PFSK-1 (cell line): ENCODE results near the gene SSTR3.

Experiments used
- FOXP2 ChIP-seq: optimal IDR thresholded peaks from 2 replicates; pipeline ENCODE3; 2011; ENCODE audit warnings: borderline replicate concordance, control low read depth, inconsistent platforms; ENCODE audit not compliant: insufficient read depth; ENCODE audit errors: extremely low read length, extremely low read depth
- POLR2AphosphoS5 ChIP-seq: IDR thresholded peaks from 2 replicates; pipeline ENCODE4 v1.6.1; 2012; ENCODE audit warnings: low read depth, mild to moderate bottlenecking, control low read depth, low read length, moderate library complexity
- SIN3A ChIP-seq: IDR thresholded peaks from 2 replicates; pipeline ENCODE4 v1.6.1; 2012; ENCODE audit warnings: mild to moderate bottlenecking, low read length, moderate library complexity, borderline replicate concordance; ENCODE audit not compliant: insufficient read depth
- TAF1 ChIP-seq: IDR thresholded peaks from 2 replicates; pipeline ENCODE4 v1.6.1; 2012; ENCODE audit warnings: low read length, control low read depth, borderline replicate concordance; ENCODE audit not compliant: insufficient read depth
- TF ChIP-seq, protein P1 (sequence below), 2 experiments: IDR thresholded peaks; 2 replicates each; pipeline versions ENCODE4 v1.6.1 to v1.8.0; 2011 to 2012; ENCODE audit warnings: low read depth in 2 of 2, low read length in 2 of 2, control low read depth in 1 of 2, inconsistent platforms in 1 of 2, mild to moderate bottlenecking in 1 of 2, moderate library complexity in 1 of 2; ENCODE audit not compliant: insufficient read depth in 1 of 2

Gene SSTR3

GRCh38 chr22:37203354-37204044, 8.8 kb downstream of the SSTR3 start:
- no peak for TF ChIP-seq SIN3A
- TF ChIP-seq, protein P1, sequence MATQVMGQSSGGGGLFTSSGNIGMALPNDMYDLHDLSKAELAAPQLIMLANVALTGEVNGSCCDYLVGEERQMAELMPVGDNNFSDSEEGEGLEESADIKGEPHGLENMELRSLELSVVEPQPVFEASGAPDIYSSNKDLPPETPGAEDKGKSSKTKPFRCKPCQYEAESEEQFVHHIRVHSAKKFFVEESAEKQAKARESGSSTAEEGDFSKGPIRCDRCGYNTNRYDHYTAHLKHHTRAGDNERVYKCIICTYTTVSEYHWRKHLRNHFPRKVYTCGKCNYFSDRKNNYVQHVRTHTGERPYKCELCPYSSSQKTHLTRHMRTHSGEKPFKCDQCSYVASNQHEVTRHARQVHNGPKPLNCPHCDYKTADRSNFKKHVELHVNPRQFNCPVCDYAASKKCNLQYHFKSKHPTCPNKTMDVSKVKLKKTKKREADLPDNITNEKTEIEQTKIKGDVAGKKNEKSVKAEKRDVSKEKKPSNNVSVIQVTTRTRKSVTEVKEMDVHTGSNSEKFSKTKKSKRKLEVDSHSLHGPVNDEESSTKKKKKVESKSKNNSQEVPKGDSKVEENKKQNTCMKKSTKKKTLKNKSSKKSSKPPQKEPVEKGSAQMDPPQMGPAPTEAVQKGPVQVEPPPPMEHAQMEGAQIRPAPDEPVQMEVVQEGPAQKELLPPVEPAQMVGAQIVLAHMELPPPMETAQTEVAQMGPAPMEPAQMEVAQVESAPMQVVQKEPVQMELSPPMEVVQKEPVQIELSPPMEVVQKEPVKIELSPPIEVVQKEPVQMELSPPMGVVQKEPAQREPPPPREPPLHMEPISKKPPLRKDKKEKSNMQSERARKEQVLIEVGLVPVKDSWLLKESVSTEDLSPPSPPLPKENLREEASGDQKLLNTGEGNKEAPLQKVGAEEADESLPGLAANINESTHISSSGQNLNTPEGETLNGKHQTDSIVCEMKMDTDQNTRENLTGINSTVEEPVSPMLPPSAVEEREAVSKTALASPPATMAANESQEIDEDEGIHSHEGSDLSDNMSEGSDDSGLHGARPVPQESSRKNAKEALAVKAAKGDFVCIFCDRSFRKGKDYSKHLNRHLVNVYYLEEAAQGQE (IDR thresholded peaks at IDR 0.05; ENCODE audit: insufficient read depth in 1 of 2, low read depth in 2 of 2, low read length in 2 of 2): no peak
- no peak for TF ChIP-seq POLR2AphosphoS5
- no peak for TF ChIP-seq TAF1
- no peak for TF ChIP-seq FOXP2

GRCh38 chr22:37202716-37203115, 9.6 kb downstream of the SSTR3 start:
- TF ChIP-seq POLR2AphosphoS5 (no peak), SIN3A (no peak), FOXP2 (no peak)

DNA sequence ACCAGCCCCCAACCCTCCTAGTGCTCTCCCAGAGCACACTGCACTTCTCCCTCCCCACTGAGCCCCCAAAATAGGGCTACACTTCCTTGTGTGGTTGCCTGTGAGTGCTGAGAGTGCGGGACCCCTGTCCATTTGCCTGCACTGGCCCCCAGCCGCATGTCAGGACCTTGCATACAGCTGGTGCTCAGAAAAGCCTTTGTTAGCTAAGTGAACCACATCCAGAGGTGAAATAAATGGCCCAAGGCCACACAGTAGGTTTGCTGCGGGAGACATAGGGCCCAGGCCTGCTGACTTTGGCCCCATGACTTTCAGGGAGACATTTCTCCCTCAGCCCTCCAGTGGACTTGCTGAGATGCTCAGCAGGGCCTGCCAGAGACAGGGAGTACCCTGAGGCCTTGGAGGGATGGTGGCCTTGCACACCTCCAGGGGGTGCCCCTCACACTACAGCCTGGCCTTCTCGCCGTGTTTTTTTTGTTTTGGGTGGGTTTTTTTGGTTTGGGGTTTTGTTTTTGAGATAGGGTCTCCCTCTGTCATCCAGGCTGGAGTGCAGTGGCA, 10.2 kb downstream of the SSTR3 start:
- no peak for TF ChIP-seq POLR2AphosphoS5
- no peak for TF ChIP-seq FOXP2
- TF ChIP-seq, protein P1 (IDR thresholded peaks at IDR 0.05; ENCODE audit: insufficient read depth in 1 of 2, low read depth in 2 of 2, low read length in 2 of 2): no peak
- no peak for TF ChIP-seq SIN3A

DNA sequence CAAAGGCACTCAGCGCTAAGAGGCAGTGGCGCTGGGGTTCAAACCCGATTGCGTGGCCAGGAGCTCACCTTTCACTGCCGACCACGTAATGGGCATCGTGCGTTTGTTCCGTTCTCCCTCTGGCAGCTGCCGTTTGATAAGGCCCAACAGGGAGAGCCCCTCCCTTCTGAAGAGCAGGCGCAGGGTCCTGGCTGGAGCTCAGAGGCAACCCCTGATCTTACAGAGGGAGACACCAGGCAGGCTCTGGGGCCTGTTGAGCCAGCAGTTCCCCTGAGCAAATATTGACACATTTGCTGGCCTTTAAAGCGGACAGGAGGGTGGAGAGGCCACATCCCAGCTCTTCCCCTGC, 12.5 kb downstream of the SSTR3 start:
- TF ChIP-seq, protein P1 (IDR thresholded peaks at IDR 0.05; ENCODE audit: insufficient read depth in 1 of 2, low read depth in 2 of 2, low read length in 2 of 2): no peak
- no peak for TF ChIP-seq FOXP2
- no peak for TF ChIP-seq TAF1
- TF ChIP-seq POLR2AphosphoS5: no peak
- TF ChIP-seq SIN3A: no peak

DNA sequence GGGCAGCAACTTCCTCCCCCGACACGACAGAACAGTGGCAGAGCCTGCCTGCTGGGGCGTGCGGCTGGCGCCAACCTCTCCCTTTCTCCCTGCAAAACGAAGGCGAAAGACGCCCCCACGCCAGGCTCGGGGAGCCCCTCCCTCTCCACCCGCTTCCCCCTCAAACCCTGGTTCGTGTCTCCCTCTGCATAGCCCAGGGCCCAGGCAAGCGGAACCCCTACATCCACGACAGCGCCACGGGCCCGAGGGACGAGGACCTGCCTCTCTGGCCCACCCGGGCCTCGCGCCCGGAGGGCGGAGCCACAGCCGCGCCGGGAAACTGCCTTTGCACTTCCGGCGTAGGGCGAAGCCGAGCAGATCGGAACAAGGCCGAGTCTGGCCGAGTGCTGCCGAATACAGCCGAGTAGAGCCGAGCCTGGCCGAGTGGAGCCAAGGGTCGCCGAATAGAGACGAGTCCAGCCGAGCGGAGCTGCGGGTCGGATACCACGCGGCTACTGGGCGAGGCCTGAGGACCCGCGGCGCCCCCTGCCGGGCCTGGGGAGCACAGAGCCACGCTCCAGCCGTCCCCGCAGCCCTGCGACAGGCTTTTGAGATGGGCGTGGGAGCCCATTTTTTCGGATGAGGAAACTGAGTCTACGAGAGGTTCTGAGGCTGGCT, 13.0 kb downstream of the SSTR3 start:
- TF ChIP-seq, protein P1 (IDR thresholded peaks at IDR 0.05; ENCODE audit: insufficient read depth in 1 of 2, low read depth in 2 of 2, low read length in 2 of 2): no peak
- peak; percentile 94 for TF ChIP-seq POLR2AphosphoS5
- TF ChIP-seq FOXP2: peak; percentile 51
